ELF-1 (cell line): ENCODE results near the gene SNTG2.
A peak's percentile ranks its signal among the peaks of the same experiment; 100 is the strongest.
"Not testable (repeated sequence)": the region's sequence is repeated elsewhere in the genome, so short reads cannot be mapped to it uniquely, and the experiment has no call there.

ENCODE experiments used
- DNase-seq: peaks from one replicate; pipeline ENCODE4 v3.0.0-alpha.2; 2016; ENCODE audit warnings: low read depth, low spot score

The SNTG2 gene

GRCh38 chr2:1091895-1092585 is 141.4 kb downstream of the SNTG2 start:
- DNase-seq = no peak

- DNase-seq = not testable (repeated sequence)
Measured at GRCh38 chr2:1093668-1094067, 143.0 kb downstream of the SNTG2 start.

GRCh38 chr2:1097101-1097500 is 146.5 kb downstream of the SNTG2 start:
- DNase-seq = no peak

- DNase-seq = no peak
Measured at GRCh38 chr2:1099418-1099817, 148.8 kb downstream of the SNTG2 start.

- no peak for DNase-seq
Measured at GRCh38 chr2:1101011-1101782, 150.5 kb downstream of the SNTG2 start.

- no peak for DNase-seq
Measured at GRCh38 chr2:1101982-1102590, 151.4 kb downstream of the SNTG2 start.

- no peak for DNase-seq
Measured at GRCh38 chr2:1104364-1104763, 153.7 kb downstream of the SNTG2 start.

DNA sequence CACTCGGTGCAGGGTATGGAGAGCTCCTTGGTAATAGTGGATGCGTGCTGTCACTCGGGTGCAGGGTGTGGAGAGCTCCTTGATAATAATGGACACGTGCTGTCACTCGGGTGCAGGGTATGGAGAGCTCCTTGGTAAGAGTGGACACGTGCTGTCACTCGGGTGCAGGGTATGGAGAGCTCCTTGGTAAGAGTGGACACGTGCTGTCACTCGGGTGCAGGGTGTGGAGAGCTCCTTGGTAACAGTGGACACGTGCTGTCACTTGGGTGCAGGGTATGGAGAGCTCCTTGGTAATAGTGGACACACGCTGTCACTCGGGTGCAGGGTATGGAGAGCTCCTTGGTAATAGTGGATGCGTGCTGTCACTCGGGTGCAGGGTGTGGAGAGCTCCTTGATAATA is 155.7 kb downstream of the SNTG2 start:
- not testable (repeated sequence) for DNase-seq

DNA sequence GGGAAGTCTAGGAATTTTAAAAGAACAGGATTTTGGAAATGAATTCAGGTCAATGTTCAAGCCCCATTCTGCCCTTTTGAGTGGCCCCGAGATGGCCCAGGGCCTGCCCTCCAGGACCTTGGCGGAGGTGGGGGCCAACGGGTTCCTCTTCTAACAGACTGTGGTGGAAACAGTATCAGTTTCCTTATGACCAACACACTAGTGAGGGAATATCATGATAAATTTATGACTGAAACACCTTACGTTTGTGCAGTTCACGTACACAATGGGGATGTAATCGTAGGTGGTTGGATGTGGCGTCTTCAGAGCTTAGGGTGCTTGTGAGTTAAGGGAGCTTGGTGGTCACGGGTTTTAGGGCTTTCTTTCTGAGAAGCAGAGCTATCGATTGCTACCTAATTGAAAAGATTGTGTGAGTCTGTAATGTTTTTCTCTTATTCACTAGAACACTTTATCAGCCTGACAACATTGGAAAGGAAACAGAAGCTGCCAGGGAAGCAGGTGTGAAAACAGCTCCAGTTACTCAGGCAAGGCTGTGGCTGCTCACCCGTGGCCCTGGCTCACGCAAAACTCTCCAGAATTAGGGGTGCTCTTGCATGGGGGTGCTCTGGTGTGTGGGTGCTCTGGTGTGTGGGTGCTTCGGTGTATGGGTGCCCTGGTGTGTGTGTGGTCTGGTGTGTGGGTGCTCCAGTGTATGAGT is 165.3 kb downstream of the SNTG2 start:
- no peak for DNase-seq

DNA sequence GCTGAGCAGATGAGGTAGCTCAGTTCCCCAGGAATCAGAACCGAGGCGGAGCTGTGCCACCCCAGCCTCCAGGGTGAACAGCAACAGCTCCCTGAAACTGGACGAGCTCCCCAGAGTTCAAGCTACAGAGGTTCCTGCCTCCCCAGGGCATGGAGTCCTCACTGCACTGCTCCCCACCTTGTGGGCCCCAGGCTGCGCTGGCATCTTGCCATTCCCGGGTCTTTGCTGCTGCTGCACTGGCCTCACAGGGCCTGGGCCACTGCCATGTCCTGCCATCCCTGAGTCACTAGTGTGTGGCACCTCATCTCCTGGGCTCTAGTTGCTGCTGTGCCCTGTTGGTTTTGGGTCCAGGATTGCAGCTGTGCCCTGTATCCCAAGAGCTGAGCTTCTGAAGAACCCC is 166.9 kb downstream of the SNTG2 start:
- DNase-seq = no peak

DNA sequence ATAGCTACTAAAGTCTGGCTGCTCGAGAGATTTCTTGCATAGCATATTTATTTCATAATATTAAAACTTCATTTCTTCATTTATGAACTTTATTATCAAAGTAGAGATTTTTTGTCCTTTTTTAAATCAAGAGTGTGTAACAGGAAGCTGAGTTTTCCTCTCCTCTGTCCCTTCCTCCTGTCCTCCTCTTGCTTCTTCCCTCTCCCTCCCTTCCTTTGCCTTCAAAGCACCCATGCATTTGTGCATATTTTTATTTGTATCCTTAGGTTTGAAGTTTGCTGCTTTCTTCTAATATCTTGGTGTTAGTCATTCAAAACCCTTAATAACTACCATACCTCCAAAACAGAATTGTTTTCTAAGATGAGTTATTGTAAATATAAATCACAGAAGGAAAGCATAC is 174.6 kb downstream of the SNTG2 start:
- no peak for DNase-seq

DNA sequence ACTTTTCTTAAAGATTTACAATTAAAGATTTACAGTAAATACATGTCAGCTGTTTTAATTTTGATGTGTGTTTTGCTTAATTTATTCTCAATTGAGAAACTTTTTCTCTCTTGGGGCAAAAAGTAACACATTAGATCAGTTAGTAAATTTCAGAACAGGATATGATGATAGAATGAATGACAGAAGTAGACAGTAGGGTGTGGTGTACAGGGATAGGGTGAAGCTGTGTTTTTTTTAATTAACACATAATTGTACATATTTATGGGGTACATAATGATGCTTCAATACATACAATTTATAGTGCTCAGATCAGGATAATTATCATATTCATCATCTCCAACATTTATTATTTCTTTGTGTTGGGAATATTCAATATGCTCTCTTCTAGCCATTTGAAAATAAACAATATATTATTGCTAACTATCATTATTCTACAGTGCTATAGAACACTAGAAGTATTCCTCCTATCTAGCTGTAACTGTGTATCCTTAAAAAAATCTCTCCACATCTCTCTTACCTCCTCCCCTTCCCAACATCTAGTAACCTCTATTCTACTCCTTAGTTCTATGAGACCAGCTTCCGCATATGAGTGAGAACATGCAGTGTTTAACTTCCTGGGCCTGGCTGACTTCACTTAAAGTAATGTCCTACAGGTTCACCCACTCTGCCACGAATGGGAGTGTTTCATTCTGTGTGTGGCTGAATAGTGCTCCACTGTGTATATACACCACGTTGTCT is 175.2 kb downstream of the SNTG2 start:
- no peak for DNase-seq

GRCh38 chr2:1129982-1130381 is 179.3 kb downstream of the SNTG2 start:
- DNase-seq = no peak

- DNase-seq = peak; percentile 46
Measured at GRCh38 chr2:1130922-1131321, 180.3 kb downstream of the SNTG2 start.

DNA sequence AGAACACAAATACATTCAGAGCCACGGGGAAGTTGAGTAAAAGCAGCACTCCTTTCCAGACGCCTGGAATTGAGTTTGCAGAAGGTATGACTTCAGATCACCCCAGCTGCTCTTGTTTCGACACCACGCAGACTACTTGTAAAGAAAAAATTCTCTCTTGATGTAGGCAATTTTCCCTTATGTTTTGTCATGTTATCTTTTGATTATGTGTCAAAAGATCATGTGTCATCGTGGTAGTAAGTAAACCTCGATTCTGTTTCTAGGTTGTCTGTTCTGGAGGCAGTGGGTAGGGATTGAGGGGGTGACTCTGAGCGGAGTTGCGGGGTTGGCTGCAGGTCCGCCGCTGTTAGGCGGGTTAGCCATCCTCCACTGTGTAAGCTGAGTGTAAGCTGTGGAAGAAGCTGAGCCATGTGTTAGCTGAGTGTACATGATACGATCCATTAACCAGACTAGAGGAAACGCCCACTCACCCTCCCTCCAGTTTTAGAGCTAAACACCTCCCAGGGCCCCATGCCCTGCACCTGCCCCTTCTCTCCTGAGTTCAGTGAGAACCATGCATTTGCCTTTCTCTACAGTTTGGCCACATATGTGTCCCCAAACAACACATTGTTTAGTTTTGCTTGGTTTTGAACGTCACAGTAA is 181.8 kb downstream of the SNTG2 start:
- DNase-seq = no peak

GRCh38 chr2:1133896-1134295 is 183.2 kb downstream of the SNTG2 start:
- not testable (repeated sequence) for DNase-seq

DNA sequence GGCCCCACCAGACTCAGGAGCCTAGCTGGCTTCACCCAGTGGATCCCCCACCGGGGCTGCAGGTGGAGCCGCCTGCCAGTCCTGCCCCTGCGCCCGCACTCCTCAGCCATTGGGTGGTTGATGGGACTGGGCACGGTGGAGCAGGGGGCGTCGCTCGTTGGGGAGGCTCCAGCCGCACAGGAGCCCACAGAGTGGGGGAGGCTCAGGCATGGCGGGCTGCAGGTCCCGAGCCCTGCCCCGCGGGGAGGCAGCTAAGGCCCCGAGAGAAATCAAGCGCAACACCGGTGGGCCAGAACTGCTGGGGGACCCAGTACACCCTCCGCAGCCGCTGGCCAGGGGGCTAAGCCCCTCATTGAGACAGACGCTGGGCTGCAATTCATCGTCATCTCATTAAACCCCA is 184.0 kb downstream of the SNTG2 start:
- no peak for DNase-seq

- no peak for DNase-seq
Measured at GRCh38 chr2:1136067-1136466, 185.4 kb downstream of the SNTG2 start.

GRCh38 chr2:1136846-1137245 is 186.2 kb downstream of the SNTG2 start:
- DNase-seq = no peak

DNA sequence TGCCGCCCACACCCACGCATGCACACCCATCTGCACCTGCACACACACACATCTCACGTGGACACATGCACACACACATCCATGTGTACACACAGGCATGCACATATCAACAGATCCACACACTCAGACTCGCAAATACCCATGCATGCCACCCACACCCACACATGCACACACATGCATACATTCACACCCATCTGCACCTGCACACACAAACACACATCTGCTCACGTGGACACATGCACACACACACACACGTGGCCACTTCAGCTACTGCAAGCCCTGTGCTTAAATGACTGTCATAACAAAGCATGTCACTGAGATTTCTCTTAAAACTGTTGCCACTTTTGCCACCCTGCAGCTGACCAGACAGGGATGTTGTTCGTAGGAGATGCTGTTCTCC is 186.6 kb downstream of the SNTG2 start:
- no peak for DNase-seq

GRCh38 chr2:1137913-1138391 is 187.3 kb downstream of the SNTG2 start:
- DNase-seq = no peak
